Peyer's patch (tissue), 4 donors: ENCODE data around the gene WAS. TPM values are rescaled to one million over a fixed set of nuclear protein-coding genes. Genes with fewer than 3 reads are reported as not detected.

Experiments
- DNase-seq, 3 donors: peaks; one replicate each; pipeline ENCODE4 v3.0.0-alpha.2; 2017 to 2019
- H3K27ac ChIP-seq, 4 donors: fragments of 200-600 bp; sonication (generic); one replicate each; pipeline ENCODE4 v1.5.1; 2016 to 2019
- H3K27me3 ChIP-seq, 2 donors: fragments of 200-600 bp; sonication (generic); one replicate each; pipeline ENCODE4 v1.5.1; 2019
- H3K36me3 ChIP-seq, 3 donors: fragments of 200-600 bp; sonication (generic); one replicate each; pipeline ENCODE4 v1.5.1; 2016 to 2019
- H3K4me1 ChIP-seq, 4 donors: fragments of 200-600 bp; sonication (generic); one replicate each; pipeline ENCODE4 v1.5.1; 2016 to 2019
- H3K4me3 ChIP-seq, 4 donors: fragments of 200-600 bp; sonication (generic); 1 replicate in 3 of 4; 2 replicates in 1 of 4; pipeline ENCODE4 v1.5.1; 2016 to 2019; ENCODE audit warnings: mild to moderate bottlenecking in 1 of 4
- H3K9me3 ChIP-seq, 4 donors: fragments of 200-600 bp; sonication (generic); one replicate each; pipeline ENCODE4 v1.5.1; 2016 to 2019; ENCODE audit warnings: mild to moderate bottlenecking in 1 of 4
- CTCF ChIP-seq, 6 experiments: fragments of 450-650 bp in 4 of 6; fragments of 200-600 bp in 2 of 6; sonication (generic) in 1 of 6; IDR thresholded peaks; one replicate each; pipeline ENCODE4 v1.5.1; 2017 to 2019; ENCODE audit warnings: antibody characterized with exemption in 6 of 6, mild to moderate bottlenecking in 3 of 6, moderate library complexity in 1 of 6
- POLR2A ChIP-seq, 2 donors: fragments of 450-650 bp; IDR thresholded peaks; one replicate each; pipeline ENCODE4 v1.5.1; 2017; ENCODE audit warnings: antibody characterized with exemption in 2 of 2, mild to moderate bottlenecking in 2 of 2, moderate library complexity in 2 of 2
- small RNA-seq, 2 donors: library from RNA; depleted of rRNA; stranded (forward); fragments of <200 nt; gene quantifications; one replicate each; pipeline ENCODE3, GENCODE V24; 2016
- total RNA-seq, 4 donors: library from RNA; depleted of rRNA; stranded (reverse); fragments of >200 nt; gene quantifications; one replicate each; pipeline ENCODE4 v1.1.0, GENCODE V29; 2016

The WAS gene
- total RNA-seq, 4 donors from 2014 or later, result 3.5 to 45.4 (median 7.6) TPM

GRCh38 chrX:48736878-48737212 lies 53.2 kb downstream of the WAS start:
- TF ChIP-seq POLR2A (IDR thresholded peaks at IDR 0.05) (no peak), CTCF (IDR thresholded peaks at IDR 0.05) (no peak)
- no peaks in the 10 kb centered on the region for H3K4me1 ChIP-seq
- H3K36me3 ChIP-seq, result no peaks in the 10 kb centered on the region
- no peak for DNase-seq
- H3K9me3 ChIP-seq, result no peaks in the 10 kb centered on the region
- peak overlapping the region in 2 of 4 donors; percentile 67 to 71 for H3K4me3 ChIP-seq
- no peaks in the 10 kb centered on the region for H3K27me3 ChIP-seq
- H3K27ac ChIP-seq, result no peak overlapping the region

GRCh38 chrX:48737213-48737938 lies 53.8 kb downstream of the WAS start:
- Histone ChIP-seq H3K36me3 (no peaks in the 10 kb centered on the region), H3K4me3 (peak overlapping the region; percentile 47 to 71 (median 60)), H3K9me3 (no peaks in the 10 kb centered on the region), H3K4me1 (no peaks in the 10 kb centered on the region), H3K27ac (peak overlapping the region; percentile 72 to 96 (median 94)), H3K27me3 (no peaks in the 10 kb centered on the region)
- peak; percentile 84 to 96 (median 87) for DNase-seq
- peak; percentile 46 to 67 for TF ChIP-seq POLR2A (IDR thresholded peaks at IDR 0.05)
- TF ChIP-seq CTCF (IDR thresholded peaks at IDR 0.05), result no peak

GRCh38 chrX:48737940-48738339 lies 54.3 kb downstream of the WAS start:
- DNase-seq, result no peak
- Histone ChIP-seq H3K4me1 (no peaks in the 10 kb centered on the region), H3K27me3 (no peaks in the 10 kb centered on the region), H3K27ac (peak overlapping the region; percentile 72 to 96 (median 94)), H3K4me3 (peak overlapping the region; percentile 47 to 71 (median 60)), H3K9me3 (no peaks in the 10 kb centered on the region), H3K36me3 (no peaks in the 10 kb centered on the region)
- no peak for TF ChIP-seq POLR2A (IDR thresholded peaks at IDR 0.05)
- TF ChIP-seq CTCF (IDR thresholded peaks at IDR 0.05), result no peak

Small RNAs within 50 kb of the gene (small RNA-seq; reads per million reads assigned to genes)
- 0 reads per million in 2 donors for gene RNU6-1056P

Other genes starting within 250 kb of the WAS start
- gene SLC38A5, start 213.5 kb upstream of the WAS start, total RNA-seq, result 10 to 100 TPM in 3 of 4 donors, 1 to 10 TPM in 1; 9.1 to 26.4 (median 10.9) TPM
- 10 to 100 TPM; 12.5 to 67.7 (median 26.4) TPM for gene FTSJ1, start 207.6 kb upstream of the WAS start, total RNA-seq
- gene PORCN, start 174.8 kb upstream of the WAS start, total RNA-seq, result 10 to 100 TPM in 1 of 4 donors, 1 to 10 TPM in 3; 3.7 to 11.4 (median 5.2) TPM
- gene EBP, start 162.0 kb upstream of the WAS start, total RNA-seq, result 100 to 1,000 TPM in 3 of 4 donors, 10 to 100 TPM in 1; 47.0 to 189 (median 134) TPM
- 10 to 100 TPM in 2 of 4 donors, 1 to 10 TPM in 2; 9.3 to 14.9 (median 11.3) TPM for gene TBC1D25, start 144.1 kb upstream of the WAS start, total RNA-seq
- gene RBM3, start 109.3 kb upstream of the WAS start, total RNA-seq, result 100 to 1,000 TPM; 118 to 178 (median 151) TPM
- gene WDR13, start 86.3 kb upstream of the WAS start, total RNA-seq, result 100 to 1,000 TPM in 2 of 4 donors, 10 to 100 TPM in 2; 95.1 to 218 (median 107) TPM
- 1 to 10 TPM; 2.5 to 7.4 (median 4.2) TPM for gene SUV39H1, start 12.9 kb downstream of the WAS start, total RNA-seq
- 10 to 100 TPM in 2 of 4 donors, not detected in 2; 15.2 to 15.3 TPM for gene GLOD5, start 77.9 kb downstream of the WAS start, total RNA-seq
- gene GATA1, start 102.8 kb downstream of the WAS start, total RNA-seq, result not detected
- 100 to 1,000 TPM; 102 to 156 (median 134) TPM for gene HDAC6, start 118.3 kb downstream of the WAS start, total RNA-seq
- not detected for gene ERAS, start 142.7 kb downstream of the WAS start, total RNA-seq
- 10 to 100 TPM in 3 of 4 donors, not detected in 1; 19.0 to 49.2 (median 33.5) TPM for gene PCSK1N, start 151.8 kb downstream of the WAS start, total RNA-seq
- 10 to 100 TPM; 33.8 to 67.9 (median 54.5) TPM for gene TIMM17B, start 214.0 kb downstream of the WAS start, total RNA-seq
- 10 to 100 TPM; 63.3 to 86.6 (median 70.1) TPM for gene PQBP1, start 214.1 kb downstream of the WAS start, total RNA-seq
- 10 to 100 TPM; 14.0 to 43.3 (median 21.5) TPM for gene SLC35A2, start 227.8 kb downstream of the WAS start, total RNA-seq
- 10 to 100 TPM; 17.3 to 24.8 (median 19.1) TPM for gene PIM2, start 235.2 kb downstream of the WAS start, total RNA-seq